Spleen (tissue), 11 donors: ENCODE measurements around the gene SLC26A3. TPM values are rescaled to one million over a fixed set of nuclear protein-coding genes. Genes with fewer than 3 reads are reported as not detected.

Experiments used
- DNase-seq: peaks from one replicate; pipeline ENCODE4 v3.0.0-alpha.2; 2020
- H3K27ac ChIP-seq, 8 donors: fragments of 200-600 bp; sonication (generic) in 7 of 8; 1 replicate in 4 of 8; 2 replicates in 4 of 8; pipeline versions ENCODE4 v1.5.0 to v1.8.0; 2016 to 2021; ENCODE audit warnings: inconsistent platforms in 4 of 8, mild to moderate bottlenecking in 4 of 8, moderate library complexity in 1 of 8
- H3K27me3 ChIP-seq, 7 donors: fragments of 200-600 bp; sonication (generic) in 6 of 7; replicated peaks in 1 of 7; 1 replicate in 4 of 7; 2 replicates in 3 of 7; pipeline versions ENCODE4 v1.5.0 to v1.8.0; 2016 to 2021; ENCODE audit warnings: inconsistent platforms in 3 of 7, mild to moderate bottlenecking in 1 of 7
- H3K36me3 ChIP-seq, 6 donors: fragments of 200-600 bp; sonication (generic) in 5 of 6; 1 replicate in 4 of 6; 2 replicates in 2 of 6; pipeline versions ENCODE4 v1.5.0 to v1.8.0; 2016 to 2021; ENCODE audit warnings: inconsistent platforms in 2 of 6
- H3K4me1 ChIP-seq, 6 donors: fragments of 200-600 bp; sonication (generic) in 5 of 6; 1 replicate in 3 of 6; 2 replicates in 3 of 6; pipeline versions ENCODE4 v1.5.0 to v1.8.0; 2016 to 2021; ENCODE audit warnings: inconsistent platforms in 3 of 6
- H3K4me3 ChIP-seq, 8 donors: fragments of 200-600 bp; sonication (generic) in 7 of 8; 1 replicate in 4 of 8; 2 replicates in 4 of 8; pipeline versions ENCODE4 v1.5.0 to v1.8.0; 2016 to 2021; ENCODE audit warnings: inconsistent platforms in 4 of 8, mild to moderate bottlenecking in 4 of 8, moderate library complexity in 2 of 8
- H3K9me3 ChIP-seq, 8 donors: fragments of 200-600 bp; sonication (generic) in 7 of 8; 1 replicate in 4 of 8; 2 replicates in 4 of 8; pipeline versions ENCODE4 v1.5.0 to v1.8.0; 2016 to 2021; ENCODE audit warnings: inconsistent platforms in 4 of 8
- POLR2A ChIP-seq, 3 donors: fragments of 450-650 bp; IDR thresholded peaks; one replicate each; pipeline ENCODE4 v1.5.1; 2017; ENCODE audit warnings: antibody characterized with exemption in 3 of 3, mild to moderate bottlenecking in 1 of 3
- POLR2AphosphoS5 ChIP-seq, 3 donors: sonication (generic); formaldehyde crosslinking; IDR thresholded peaks; one replicate each; pipeline ENCODE4 v1.5.1; 2017; ENCODE audit warnings: antibody characterized with exemption in 3 of 3
- WGBS, 5 donors: extraction: QIAGEN DNeasy Blood & Tissue Kit in 3 of 5; methylation state at CpG; one replicate each; pipeline versions ENCODE4 v1.1.5 to v1.1.7; 2013 to 2018; 5-methylcytosine and 5-hydroxymethylcytosine counted together
- intact Hi-C: fragments of 100-400 bp; cut with DNase I; formaldehyde crosslinking; loops from one replicate; pipeline ENCODE4 v1.15.0; 2023; ENCODE audit warnings: low total_unique reads
- polyA plus RNA-seq, 3 donors: library from polyadenylated mRNA; stranded (reverse); fragments of 200-250 nt; gene quantifications; one replicate each; pipeline ENCODE4 v1.2.1, GENCODE V29; 2013
- total RNA-seq, 7 donors: library from RNA; depleted of rRNA in 3 of 7; stranded (reverse); fragments of >200 nt in 3 of 7; fragmentation: NEBNext Ultra II Directional in 4 of 7; extraction: Animal tissue kit (Norgen Biotek cat#: 25700) in 4 of 7; gene quantifications; one replicate each; pipeline versions ENCODE4 v1.1.0 to v1.2.1, GENCODE V29; 2016 to 2021
- TF ChIP-seq, protein P1 (sequence below), 11 experiments: fragments of 200-600 bp in 7 of 11; fragments of 450-650 bp in 4 of 11; sonication (generic) in 4 of 11; IDR thresholded peaks in 8 of 11; conservative IDR thresholded peaks in 3 of 11; 1 replicate in 7 of 11; 2 replicates in 4 of 11; pipeline versions ENCODE4 v1.4.0 to v1.8.0; 2016 to 2021; ENCODE audit warnings: antibody characterized with exemption in 11 of 11, inconsistent platforms in 4 of 11, mild to moderate bottlenecking in 1 of 11
- donor health status: healthy with polysubstance abuse.
- donor health status: DM: no; HTN: no; CAD: no; lungs with moderate emphysema.
- donor health status: DM: no; HTN: no; CAD: no.
- donor health status: Bipolar disorder and iron deficiency.
- donor health status: healthy.
- donor health status: DM: no; HTN: no; CAD: no.
- donor health status: DM: yes; HTN: yes; CAD: no.

SLC26A3 gene
- total and polyA plus RNA-seq, 10 donors, result 0.13 to 0.37 TPM; not detected in 8

GRCh38 chr7:107746006-107746405, 57.0 kb downstream of the SLC26A3 start:
- Histone ChIP-seq H3K4me3 (peak overlapping the region in 3 of 8 donors; percentile 78 to 86 (median 83)), H3K4me1 (peaks cover 45 to 75% (median 49%) of the 10 kb centered on the region in 6 donors), H3K27ac (peak overlapping the region in 2 of 8 donors; percentile 2 to 9), H3K36me3 (peaks cover 0 to 30% (median 20%) of the 10 kb centered on the region in 6 donors), H3K9me3 (no peaks in the 10 kb centered on the region), H3K27me3 (no peaks in the 10 kb centered on the region)
- DNase-seq, result no peak
- intact Hi-C loops, result loop anchor here (10.0 kb wide), 1 partner anchor 129 kb away; no protein-coding TSS in a partner anchor
- TF ChIP-seq POLR2AphosphoS5 (IDR thresholded peaks at IDR 0.05) (no peak), POLR2A (IDR thresholded peaks at IDR 0.05) (no peak)
- TF ChIP-seq, protein P1, sequence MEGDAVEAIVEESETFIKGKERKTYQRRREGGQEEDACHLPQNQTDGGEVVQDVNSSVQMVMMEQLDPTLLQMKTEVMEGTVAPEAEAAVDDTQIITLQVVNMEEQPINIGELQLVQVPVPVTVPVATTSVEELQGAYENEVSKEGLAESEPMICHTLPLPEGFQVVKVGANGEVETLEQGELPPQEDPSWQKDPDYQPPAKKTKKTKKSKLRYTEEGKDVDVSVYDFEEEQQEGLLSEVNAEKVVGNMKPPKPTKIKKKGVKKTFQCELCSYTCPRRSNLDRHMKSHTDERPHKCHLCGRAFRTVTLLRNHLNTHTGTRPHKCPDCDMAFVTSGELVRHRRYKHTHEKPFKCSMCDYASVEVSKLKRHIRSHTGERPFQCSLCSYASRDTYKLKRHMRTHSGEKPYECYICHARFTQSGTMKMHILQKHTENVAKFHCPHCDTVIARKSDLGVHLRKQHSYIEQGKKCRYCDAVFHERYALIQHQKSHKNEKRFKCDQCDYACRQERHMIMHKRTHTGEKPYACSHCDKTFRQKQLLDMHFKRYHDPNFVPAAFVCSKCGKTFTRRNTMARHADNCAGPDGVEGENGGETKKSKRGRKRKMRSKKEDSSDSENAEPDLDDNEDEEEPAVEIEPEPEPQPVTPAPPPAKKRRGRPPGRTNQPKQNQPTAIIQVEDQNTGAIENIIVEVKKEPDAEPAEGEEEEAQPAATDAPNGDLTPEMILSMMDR (IDR thresholded peaks at IDR 0.05 in 8 of 11, conservative IDR thresholded peaks at IDR 0.05 in 3 of 11), result no peak
- 66 to 75% (median 71%) methylated on average over 3 of the region's 3 CpGs for WGBS, 5 donors

- no peak for DNase-seq
- intact Hi-C loops, result loop anchor here (10.0 kb wide), 1 partner anchor 130 kb away; no protein-coding TSS in a partner anchor
- H3K9me3 ChIP-seq, result no peaks in the 10 kb centered on the region
- H3K27me3 ChIP-seq, result no peaks in the 10 kb centered on the region
- WGBS, 5 donors, result 0 to 1% (median 0%) methylated on average over 16 to 22 of the region's 22 CpGs
- H3K36me3 ChIP-seq, result peaks cover 0 to 13% (median 6%) of the 10 kb centered on the region in 6 donors
- peaks cover 45 to 62% (median 49%) of the 10 kb centered on the region in 6 donors for H3K4me1 ChIP-seq
- TF ChIP-seq, protein P1 (IDR thresholded peaks at IDR 0.05 in 8 of 11, conservative IDR thresholded peaks at IDR 0.05 in 3 of 11), result no peak
- TF ChIP-seq POLR2A (IDR thresholded peaks at IDR 0.05), result no peak
- TF ChIP-seq POLR2AphosphoS5 (IDR thresholded peaks at IDR 0.05), result no peak
- peak overlapping the region; percentile 77 to 89 (median 84) for H3K4me3 ChIP-seq
- H3K27ac ChIP-seq, result peak overlapping the region; percentile 93 to 99 (median 98)
These were observed 58.7 kb downstream of the SLC26A3 start for GRCh38 chr7:107744345-107744750.

DNA sequence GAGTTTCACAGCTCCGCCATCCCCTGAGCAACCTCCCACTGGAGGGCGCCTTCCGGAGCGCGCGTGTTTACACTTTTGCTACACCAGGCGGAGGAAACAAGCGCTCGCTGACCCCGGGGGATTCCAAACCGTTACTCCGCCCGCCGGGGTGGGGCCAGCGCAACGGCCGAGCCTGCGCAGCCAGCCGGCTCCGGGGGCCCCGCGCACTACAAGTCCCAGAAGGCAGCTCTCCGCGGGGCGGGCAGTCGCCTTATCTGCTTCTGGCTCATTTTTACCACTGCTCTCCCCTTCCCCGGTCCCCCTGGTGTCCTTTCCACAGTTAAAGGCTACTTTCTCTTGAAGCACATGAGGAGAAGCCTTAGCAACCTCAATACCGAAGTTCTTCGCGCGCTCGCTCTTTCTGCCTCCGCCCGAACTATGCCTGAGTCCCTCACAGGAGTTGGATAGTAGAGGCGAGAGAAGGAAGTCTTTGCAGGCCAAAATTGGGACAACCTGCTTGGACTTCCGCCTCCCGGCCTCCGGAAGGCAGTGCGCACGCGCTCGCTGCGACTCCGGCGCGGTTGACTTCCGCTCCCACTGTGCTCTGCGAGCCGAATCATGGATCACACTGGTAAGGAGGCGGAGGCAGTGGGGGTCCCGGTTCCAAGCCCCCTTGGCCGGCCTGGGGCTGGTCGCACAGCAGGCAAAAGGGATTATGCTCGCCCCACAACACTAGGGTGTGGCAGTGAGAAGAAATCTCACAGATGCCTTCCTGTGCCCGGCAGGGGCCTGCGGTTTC, 59.3 kb downstream of the SLC26A3 start, which contains the start of gene CBLL1:
TSS of gene CBLL1 (plus strand) at position 576 of the 778 bp plus-strand sequence. CDS start at position 598, 22 bp downstream.
- intact Hi-C loops, result loop anchor here (10.0 kb wide), 1 partner anchor 131 kb away; no protein-coding TSS in a partner anchor
- H3K9me3 ChIP-seq, result no peaks in the 10 kb centered on the region
- DNase-seq, result peak; percentile 100
- peak within 1 kb of the TSS; percentile 77 to 89 (median 84) for H3K4me3 ChIP-seq
- WGBS, 5 donors, result 0 to 1% (median 0%) methylated on average over 19 to 56 of the region's 56 CpGs
- TF ChIP-seq, protein P1 (IDR thresholded peaks at IDR 0.05 in 8 of 11, conservative IDR thresholded peaks at IDR 0.05 in 3 of 11), result peak; percentile 35 to 83 (median 65)
- TF ChIP-seq POLR2AphosphoS5 (IDR thresholded peaks at IDR 0.05) (peak; percentile 88 to 96 (median 91)), POLR2A (IDR thresholded peaks at IDR 0.05) (peak in 1 of 3 donors; percentile 90)
- peaks cover 0 to 8% (median under 1%) of the 10 kb centered on the region in 6 donors for H3K36me3 ChIP-seq
- no peaks in the 10 kb centered on the region for H3K27me3 ChIP-seq
- peaks cover 45 to 57% (median 48%) of the 10 kb centered on the region in 6 donors for H3K4me1 ChIP-seq
- peak within 1 kb of the TSS; percentile 93 to 99 (median 98) for H3K27ac ChIP-seq
